ENCODE data around the gene ERFL. TPM values are rescaled to one million over a fixed set of nuclear protein-coding genes. Genes with fewer than 3 reads are reported as not detected.
"Not testable (repeated sequence)": the region's sequence is repeated elsewhere in the genome, so short reads cannot be mapped to it uniquely, and the experiment has no call there.

The ERFL gene
- total RNA-seq, 1 experiment from 2014 or later, result 0.79 TPM

GRCh38 chr19:41876847-41877832 lies 51.1 kb downstream of the ERFL start, which contains the start of gene CD79A:
Gene CD79A, plus strand, starts transcription at chr19:41877279. Its CDS starts 26 bp downstream, at chr19:41877305.
- Histone ChIP-seq H3K9me2 (ENCODE audit: insufficient read depth) (no peaks in the 10 kb centered on the region), H3K27ac (ENCODE audit: low read depth, low read length) (no peak within 1 kb of the TSS), H3K4me1 (ENCODE audit: control insufficient read depth in 1 of 2, insufficient read depth in 2 of 2, low read length in 2 of 2) (peaks cover 2 to 12% of the 10 kb centered on the region in 2 experiments; a peak in 3 of 4 replicates), H3K79me2 (ENCODE audit: insufficient read depth, low read length) (no peaks in the 10 kb centered on the region), H4K20me1 (ENCODE audit: insufficient read depth) (peaks cover 5% of the 10 kb centered on the region; the same call in 1 of the 2 replicates), H3K27me3 (ENCODE audit: insufficient read depth, low read length) (no peaks in the 10 kb centered on the region), H3K4me3 (replicated peaks in 1 of 2; ENCODE audit: low read depth in 1 of 2, low read length in 2 of 2) (no peak within 1 kb of the TSS), H3K9me3 (ENCODE audit: control insufficient read depth in 1 of 2, insufficient read depth in 1 of 2, low read depth in 1 of 2, low read length in 2 of 2) (no peaks in the 10 kb centered on the region), H2AFZ (ENCODE audit: low read depth, low read length, poor library complexity, severe bottlenecking) (no peak within 1 kb of the TSS), H3K9ac (ENCODE audit: low read length) (no peak within 1 kb of the TSS), H3K4me2 (ENCODE audit: low read length) (no peak within 1 kb of the TSS), H3K36me3 (ENCODE audit: control insufficient read depth in 1 of 2, insufficient read depth in 2 of 2, low read length in 2 of 2) (no peaks in the 10 kb centered on the region)
- intact Hi-C loops (cut with micrococcal nuclease), result no loop called here
- ChIA-PET CTCF (no interaction called here), RAD21 (ENCODE audit: low non-redundant PET in 1 of 2, low total read pairs in 2 of 2, uncharacterized antibody in 2 of 2, unreplicated experiment in 2 of 2) (no interaction called here), POLR2A (interaction anchor here (1.0 kb wide), 1 partner anchor 11 kb away, joined by 3 read pairs; no protein-coding TSS in a partner anchor)
- ATAC-seq (no peak), DNase-seq (ENCODE audit: low read depth, low spot score) (no peak)
- BruUV-seq (replicated peaks), result no TSS peak
- TF ChIP-seq POLR2A (IDR thresholded peaks at IDR 0.05; ENCODE audit: borderline replicate concordance, extremely low read depth, insufficient read depth, insufficient read length) (no peak), YY1 (IDR thresholded peaks at IDR 0.05; ENCODE audit: extremely low read depth, insufficient replicate concordance, low read depth, low read length) (no peak), SP1 (IDR thresholded peaks at IDR 0.05; ENCODE audit: low read depth) (no peak), SIN3A (IDR thresholded peaks at IDR 0.05; ENCODE audit: low read depth) (no peak), RAD21 (IDR thresholded peaks at IDR 0.05; ENCODE audit: low read depth) (no peak), CBX3 (IDR thresholded peaks at IDR 0.05; ENCODE audit: low read depth) (no peak), FOSL1 (IDR thresholded peaks at IDR 0.05; ENCODE audit: low read depth) (no peak), ATF3 (IDR thresholded peaks at IDR 0.05) (no peak), TCF7L2 (IDR thresholded peaks at IDR 0.05; ENCODE audit: borderline replicate concordance, extremely low read depth, insufficient read depth, insufficient read length) (no peak), ZFX (IDR thresholded peaks at IDR 0.05) (no peak), MAX (IDR thresholded peaks at IDR 0.05) (no peak), EZH2phosphoT487 (IDR thresholded peaks at IDR 0.05; ENCODE audit: borderline replicate concordance) (no peak), ZNF274 (IDR thresholded peaks at IDR 0.05; ENCODE audit: low read depth, low read length) (no peak), REST (IDR thresholded peaks at IDR 0.05; ENCODE audit: low read depth) (no peak)

- H2AFZ ChIP-seq (ENCODE audit: low read depth, low read length, poor library complexity, severe bottlenecking); DNase-seq (ENCODE audit: low read depth, low spot score); H3K27ac ChIP-seq (ENCODE audit: low read depth, low read length); H3K4me1 ChIP-seq (ENCODE audit: control insufficient read depth in 1 of 2, insufficient read depth in 2 of 2, low read length in 2 of 2); H3K9me3 ChIP-seq (ENCODE audit: control insufficient read depth in 1 of 2, insufficient read depth in 1 of 2, low read depth in 1 of 2, low read length in 2 of 2); H3K36me3 ChIP-seq (ENCODE audit: control insufficient read depth in 1 of 2, insufficient read depth in 2 of 2, low read length in 2 of 2); H3K4me3 ChIP-seq (replicated peaks in 1 of 2; ENCODE audit: low read depth in 1 of 2, low read length in 2 of 2); intact Hi-C loops (cut with micrococcal nuclease); H3K27me3 ChIP-seq (ENCODE audit: insufficient read depth, low read length); H3K79me2 ChIP-seq (ENCODE audit: insufficient read depth, low read length); H3K9me2 ChIP-seq (ENCODE audit: insufficient read depth); BruUV-seq (replicated peaks); ATAC-seq; RAD21 ChIA-PET (ENCODE audit: low non-redundant PET in 1 of 2, low total read pairs in 2 of 2, uncharacterized antibody in 2 of 2, unreplicated experiment in 2 of 2); H3K4me2 ChIP-seq (ENCODE audit: low read length); H3K9ac ChIP-seq (ENCODE audit: low read length); POLR2A ChIA-PET: not testable (repeated sequence)
- peaks cover 16% of the 10 kb centered on the region; the same call in 1 of the 2 replicates for H4K20me1 ChIP-seq (ENCODE audit: insufficient read depth)
- CTCF ChIA-PET, result interaction anchor here (1.6 kb wide), 1 partner anchor 159 kb away, joined by 4 read pairs; no protein-coding TSS in a partner anchor
Measured at GRCh38 chr19:41875973-41876372, 52.3 kb downstream of the ERFL start.

Data from HCT116 (cell line).